Stimulated activated memory B cell treated with anti-CD40 and anti-IgM and Interleukin-4, amounts not matched to agents 10 μg/mL and 1 μg/mL and 100 μg/mL, for 72 hours (primary cell): Measurements from ENCODE around the gene EPB41L5.
A peak's percentile ranks its signal among the peaks of the same experiment; 100 is the strongest.
"Not testable (repeated sequence)": the region's sequence is repeated elsewhere in the genome, so short reads cannot be mapped to it uniquely, and the experiment has no call there.

Source experiments
- ATAC-seq: fragments of 150-1000 bp; cut with Tn5 transposase; 2 replicates; pipeline ENCODE4 v1.10.0; 2021
- H3K27ac Mint-ChIP-seq: one replicate; pipeline ENCODE4 v1.8.0; 2022; ENCODE audit warnings: mild to moderate bottlenecking, mixed read lengths
- H3K27me3 Mint-ChIP-seq: one replicate; pipeline ENCODE4 v1.8.0; 2022; ENCODE audit warnings: mixed read lengths
- H3K36me3 Mint-ChIP-seq: one replicate; pipeline ENCODE4 v1.8.0; 2022; ENCODE audit warnings: mixed read lengths
- H3K4me1 Mint-ChIP-seq: one replicate; pipeline ENCODE4 v1.8.0; 2022; ENCODE audit warnings: mixed read lengths
- H3K4me3 Mint-ChIP-seq: one replicate; pipeline ENCODE4 v1.8.0; 2022; ENCODE audit warnings: mild to moderate bottlenecking, moderate library complexity, mixed read lengths
- H3K9me3 Mint-ChIP-seq: one replicate; pipeline ENCODE4 v1.8.0; 2022; ENCODE audit warnings: mixed read lengths

EPB41L5 gene

DNA sequence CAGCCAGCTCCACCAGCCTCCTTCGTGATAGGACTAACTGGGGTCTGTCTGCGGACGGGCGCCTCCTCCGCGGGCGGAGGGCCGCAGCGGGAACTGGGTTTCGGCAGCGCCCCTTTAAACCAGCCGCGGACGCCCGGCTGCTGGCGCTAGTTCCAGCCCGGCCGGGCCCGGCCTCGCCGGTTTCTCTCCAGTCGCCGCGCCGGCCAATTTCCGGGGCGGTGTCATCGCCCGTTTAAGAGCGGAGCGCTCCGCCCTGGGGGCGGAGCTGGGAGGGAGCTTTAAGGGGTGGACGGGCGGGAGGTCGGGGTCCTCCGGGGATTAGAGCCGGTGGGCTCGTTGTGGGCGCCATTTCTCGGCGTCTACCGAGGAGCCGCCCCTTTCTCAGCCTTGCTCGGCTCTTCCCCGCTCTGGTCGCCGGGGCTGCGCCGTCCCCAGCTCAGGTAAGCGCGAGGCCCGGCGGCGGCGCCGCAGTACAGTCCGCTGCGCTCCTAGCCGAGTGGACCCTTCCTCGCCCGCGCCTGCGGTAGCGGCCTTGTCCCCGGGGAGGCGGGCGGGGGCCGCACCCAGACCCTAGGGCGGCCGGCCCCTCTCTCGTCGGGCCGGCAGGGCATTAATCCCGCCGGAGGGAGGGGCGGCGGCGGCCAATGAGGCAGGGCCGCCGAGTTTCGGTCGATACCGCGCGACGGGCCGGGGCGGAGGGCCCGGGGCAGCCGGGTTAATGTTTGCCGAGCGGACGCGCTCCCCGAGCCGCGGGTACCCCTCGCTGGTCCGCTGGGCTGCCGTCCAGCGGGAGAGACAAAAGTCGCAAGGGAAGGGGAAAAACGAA, at the start of gene EPB41L5:
Gene EPB41L5, plus strand, starts transcription at position 307 of the 826 bp plus-strand sequence. CDS start 6,008 bp downstream, outside the sequence.
- peak; percentile 95 for ATAC-seq
- Mint-ChIP-seq H3K36me3 (no peaks in the 10 kb centered on the region), H3K4me1 (peaks cover 26% of the 10 kb centered on the region), H3K27me3 (no peaks in the 10 kb centered on the region), H3K9me3 (no peaks in the 10 kb centered on the region), H3K27ac (peak within 1 kb of the TSS; percentile 60), H3K4me3 (peak within 1 kb of the TSS; percentile 79)

DNA sequence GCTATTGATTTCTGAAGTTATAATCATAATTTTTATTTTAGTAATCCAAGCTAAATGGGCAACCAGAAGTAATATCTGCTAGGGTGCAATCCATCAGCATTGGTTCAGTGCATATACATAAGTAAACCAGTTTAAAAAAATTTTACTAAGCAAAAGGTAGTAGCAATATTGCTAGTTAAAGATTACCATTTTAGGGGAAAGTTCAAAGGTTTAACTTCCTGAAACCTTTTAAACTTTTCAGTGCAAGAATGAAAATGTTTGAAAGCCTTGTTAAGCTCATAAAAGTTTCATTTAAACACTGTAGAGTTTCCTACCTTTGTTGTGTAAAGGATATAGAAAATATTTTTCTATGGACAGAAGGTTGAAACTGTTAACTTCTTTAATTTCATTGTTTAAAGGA, 31.0 kb upstream of the EPB41L5 start:
- peaks cover 6% of the 10 kb centered on the region for H3K36me3 Mint-ChIP-seq
- H3K9me3 Mint-ChIP-seq: peaks cover 5% of the 10 kb centered on the region
- no peak overlapping the region for H3K27ac Mint-ChIP-seq

DNA sequence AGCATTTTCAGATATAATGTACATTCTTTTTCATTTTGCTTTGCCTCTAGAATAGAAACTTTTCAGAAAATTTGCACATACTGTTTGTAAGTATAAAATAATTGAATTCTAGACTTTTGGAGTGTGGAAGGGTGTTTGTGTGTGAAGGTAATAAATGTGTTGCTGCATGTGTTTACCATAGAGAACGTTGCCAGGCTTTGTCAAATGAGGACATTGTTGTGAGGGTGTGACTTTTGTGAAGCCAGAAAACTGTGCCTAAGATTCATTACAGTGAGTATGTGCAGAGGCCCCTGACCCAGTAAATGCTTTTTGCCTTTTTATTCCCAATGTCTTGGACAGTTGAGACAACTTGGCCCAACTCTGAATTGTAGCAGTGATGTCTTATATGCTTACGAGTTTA, 30.4 kb upstream of the EPB41L5 start:
- H3K4me3 Mint-ChIP-seq: no peak overlapping the region
- H3K27me3 Mint-ChIP-seq: no peaks in the 10 kb centered on the region
- ATAC-seq: no peak
- no peak overlapping the region for H3K27ac Mint-ChIP-seq
- peaks cover 4% of the 10 kb centered on the region for H3K4me1 Mint-ChIP-seq
- peaks cover 5% of the 10 kb centered on the region for H3K36me3 Mint-ChIP-seq
- H3K9me3 Mint-ChIP-seq: peaks cover 5% of the 10 kb centered on the region

More for the DNA sequence above, 31.0 kb upstream of the EPB41L5 start:
- Mint-ChIP-seq H3K4me1 (peaks cover 4% of the 10 kb centered on the region), H3K27me3 (no peaks in the 10 kb centered on the region), H3K4me3 (no peak overlapping the region)
- no peak for ATAC-seq

DNA sequence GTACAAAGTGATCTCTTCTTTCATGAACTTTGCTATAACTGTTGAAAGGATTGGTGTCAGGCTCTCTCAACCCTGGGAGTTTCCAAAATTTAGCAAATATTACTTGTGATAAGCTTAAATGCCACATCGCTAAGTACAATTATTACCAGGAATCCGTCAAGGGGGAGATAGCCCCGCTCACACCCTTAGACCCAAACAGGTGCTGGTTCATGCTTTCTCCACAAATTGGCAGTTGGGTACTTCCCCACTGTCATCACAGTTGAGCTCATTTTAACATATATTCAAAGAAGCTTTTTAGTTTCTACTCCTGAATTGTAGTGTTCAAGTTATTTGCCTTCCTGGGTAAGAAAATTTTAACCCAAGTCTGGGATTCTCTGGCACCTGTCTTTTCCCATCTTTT, 29.8 kb upstream of the EPB41L5 start:
- no peak overlapping the region for H3K4me3 Mint-ChIP-seq
- peaks cover 5% of the 10 kb centered on the region for H3K9me3 Mint-ChIP-seq
- no peak overlapping the region for H3K27ac Mint-ChIP-seq
- H3K36me3 Mint-ChIP-seq: peaks cover 5% of the 10 kb centered on the region
- no peaks in the 10 kb centered on the region for H3K27me3 Mint-ChIP-seq
- ATAC-seq: no peak
- peaks cover 4% of the 10 kb centered on the region for H3K4me1 Mint-ChIP-seq

DNA sequence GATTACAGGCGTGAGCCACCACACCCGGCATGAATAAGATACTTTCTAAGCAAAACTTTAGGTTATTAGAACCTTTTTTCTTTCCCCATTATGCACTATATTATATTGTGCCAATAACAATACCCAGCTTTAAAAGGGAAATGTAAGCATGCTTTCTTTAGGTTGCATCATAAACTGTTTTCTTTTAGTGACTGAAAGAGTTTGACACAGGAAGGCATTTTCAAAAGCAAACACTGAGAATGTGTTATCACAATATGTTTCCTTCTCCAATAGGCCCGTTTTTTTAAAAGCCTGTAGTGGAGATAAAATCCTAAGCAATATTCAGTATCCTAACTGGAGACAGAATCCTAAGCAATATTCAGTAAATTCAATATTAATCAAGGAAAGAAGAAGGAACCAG, 16.7 kb upstream of the EPB41L5 start:
- no peaks in the 10 kb centered on the region for H3K9me3 Mint-ChIP-seq
- ATAC-seq: no peak
- peaks cover 4% of the 10 kb centered on the region for H3K27me3 Mint-ChIP-seq
- no peaks in the 10 kb centered on the region for H3K4me1 Mint-ChIP-seq
- no peaks in the 10 kb centered on the region for H3K36me3 Mint-ChIP-seq
- no peak overlapping the region for H3K27ac Mint-ChIP-seq
- no peak overlapping the region for H3K4me3 Mint-ChIP-seq

DNA sequence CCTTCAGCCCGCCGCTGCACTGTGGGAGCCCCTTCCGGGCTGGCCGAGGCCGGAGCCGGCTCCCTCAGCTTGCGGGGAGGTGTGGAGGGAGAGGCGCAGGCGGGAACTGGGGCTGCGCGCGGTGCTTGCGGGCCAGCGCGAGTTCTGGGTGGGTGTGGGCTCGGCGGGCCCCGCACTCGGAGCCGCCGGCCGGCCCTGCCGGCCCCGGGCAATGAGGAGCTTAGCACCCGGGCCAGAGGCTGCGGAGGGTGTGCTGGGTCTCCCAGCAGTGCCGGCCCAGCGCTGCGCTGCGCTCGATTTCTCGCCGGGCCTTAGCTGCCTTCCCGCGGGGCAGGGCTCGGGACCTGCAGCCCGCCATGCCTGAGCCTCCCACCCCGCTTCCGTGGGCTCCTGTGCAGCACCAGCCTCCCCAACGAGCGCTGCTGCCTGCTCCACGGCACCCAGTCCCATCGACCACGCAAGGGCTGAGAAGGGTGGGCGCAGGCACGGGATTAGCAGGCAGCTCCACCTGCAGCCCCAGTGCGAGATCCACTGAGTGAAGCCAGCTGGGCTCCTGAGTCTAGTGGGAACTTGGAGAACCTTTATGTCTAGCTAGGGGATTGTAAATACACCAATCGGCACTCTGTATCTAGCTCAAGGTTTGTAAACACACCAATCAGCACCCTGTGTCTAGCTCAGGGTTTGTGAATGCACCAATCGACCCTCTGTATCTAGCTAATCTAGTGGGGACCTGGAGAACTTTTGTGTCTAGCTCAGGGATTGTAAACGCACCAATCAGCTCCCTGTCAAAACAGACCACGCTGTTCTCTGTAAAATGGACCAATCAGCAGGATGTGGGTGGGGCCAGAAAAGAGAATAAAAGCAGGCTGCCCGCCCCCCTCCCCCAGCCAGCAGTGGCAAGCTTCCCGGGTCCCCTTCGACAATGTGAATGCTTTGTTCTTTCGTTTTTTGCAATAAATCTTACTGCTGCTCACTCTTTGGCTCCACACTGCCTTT, 15.7 kb upstream of the EPB41L5 start:
- not testable (repeated sequence) for H3K27ac Mint-ChIP-seq, H3K9me3 Mint-ChIP-seq

DNA sequence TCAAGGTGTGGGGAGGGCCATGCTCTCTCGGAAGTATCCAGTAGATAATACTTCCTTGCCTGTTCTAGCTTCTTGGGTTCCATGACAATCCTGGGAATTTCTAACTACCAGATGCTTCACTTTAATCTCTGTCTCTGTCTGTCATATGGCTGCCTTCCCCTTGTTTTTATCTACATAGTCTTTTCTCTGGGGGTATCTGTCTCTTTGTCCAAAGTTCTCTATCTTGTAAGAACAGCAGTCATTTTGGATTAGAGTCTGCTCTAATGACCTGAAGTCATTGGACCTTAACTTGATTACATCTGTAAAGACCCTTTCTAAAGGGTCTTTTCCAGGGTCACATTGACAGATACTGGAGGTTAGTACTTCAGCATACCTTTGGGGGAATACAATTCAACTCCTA, 11.4 kb upstream of the EPB41L5 start:
- Mint-ChIP-seq H3K4me1 (peaks cover 9% of the 10 kb centered on the region), H3K4me3 (no peak overlapping the region), H3K27me3 (no peaks in the 10 kb centered on the region), H3K9me3 (no peaks in the 10 kb centered on the region), H3K36me3 (no peaks in the 10 kb centered on the region), H3K27ac (no peak overlapping the region)
- no peak for ATAC-seq

More for the DNA sequence above, 15.7 kb upstream of the EPB41L5 start:
- not testable (repeated sequence) for H3K4me3 Mint-ChIP-seq, ATAC-seq, H3K27me3 Mint-ChIP-seq, H3K36me3 Mint-ChIP-seq, H3K4me1 Mint-ChIP-seq

DNA sequence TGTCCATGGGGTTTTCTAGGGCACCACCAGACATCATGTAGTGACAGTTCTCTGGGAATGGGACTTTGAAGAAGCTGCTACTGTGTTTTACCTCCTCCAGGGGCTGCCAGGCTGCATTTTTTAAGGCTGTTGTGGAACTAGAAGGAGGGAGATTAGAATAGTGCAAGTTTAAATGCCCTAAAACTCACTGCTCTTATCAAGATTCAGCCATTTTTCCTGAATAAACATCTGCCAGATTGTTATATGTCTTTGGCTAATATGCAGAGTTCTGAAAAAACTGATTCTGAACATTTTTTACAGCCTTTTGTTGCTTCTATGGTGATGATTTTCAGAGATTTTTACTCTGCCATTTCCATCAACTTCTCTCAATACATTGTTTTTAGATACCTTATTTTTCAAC, 8.6 kb upstream of the EPB41L5 start:
- Mint-ChIP-seq H3K27me3 (no peaks in the 10 kb centered on the region), H3K36me3 (no peaks in the 10 kb centered on the region), H3K4me1 (peaks cover 24% of the 10 kb centered on the region), H3K4me3 (no peak overlapping the region), H3K27ac (no peak overlapping the region), H3K9me3 (no peaks in the 10 kb centered on the region)
- no peak for ATAC-seq

DNA sequence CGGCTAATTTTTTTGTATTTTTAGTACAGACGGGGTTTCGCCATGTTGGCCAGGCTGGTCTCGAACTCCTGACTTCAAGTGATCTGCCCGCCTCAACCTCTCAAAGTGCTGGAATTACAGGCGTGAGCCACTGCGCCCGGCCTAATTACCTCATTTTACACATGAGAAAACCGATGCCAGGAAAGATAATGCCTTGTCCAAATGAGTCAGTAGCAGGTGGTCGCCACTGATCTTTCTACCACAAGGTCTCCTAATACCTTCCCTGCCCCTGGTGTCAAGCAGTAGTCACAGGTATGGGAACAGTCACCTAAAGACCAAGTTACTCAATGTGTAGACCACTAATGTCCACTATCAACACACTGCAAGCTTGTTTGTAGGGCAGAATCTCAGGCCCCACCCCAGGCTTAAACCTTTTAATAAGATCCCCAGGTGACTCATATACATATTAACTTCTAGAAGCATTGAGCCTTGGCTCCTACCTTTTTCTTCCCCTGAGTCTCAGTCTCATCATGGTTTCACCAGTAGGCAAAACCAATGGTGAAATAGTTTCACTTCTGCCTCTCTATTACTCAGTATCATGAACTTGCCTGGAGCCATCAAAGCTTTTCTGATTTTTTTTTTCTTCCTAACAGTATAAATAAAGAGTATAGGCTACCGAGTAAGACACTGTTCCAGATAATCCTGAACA, 6.9 kb upstream of the EPB41L5 start:
- Mint-ChIP-seq H3K4me1 (peaks cover 24% of the 10 kb centered on the region), H3K36me3 (no peaks in the 10 kb centered on the region), H3K27ac (peak overlapping the region; percentile 74), H3K9me3 (no peaks in the 10 kb centered on the region), H3K4me3 (no peak overlapping the region), H3K27me3 (no peaks in the 10 kb centered on the region)
- peak; percentile 93 for ATAC-seq

DNA sequence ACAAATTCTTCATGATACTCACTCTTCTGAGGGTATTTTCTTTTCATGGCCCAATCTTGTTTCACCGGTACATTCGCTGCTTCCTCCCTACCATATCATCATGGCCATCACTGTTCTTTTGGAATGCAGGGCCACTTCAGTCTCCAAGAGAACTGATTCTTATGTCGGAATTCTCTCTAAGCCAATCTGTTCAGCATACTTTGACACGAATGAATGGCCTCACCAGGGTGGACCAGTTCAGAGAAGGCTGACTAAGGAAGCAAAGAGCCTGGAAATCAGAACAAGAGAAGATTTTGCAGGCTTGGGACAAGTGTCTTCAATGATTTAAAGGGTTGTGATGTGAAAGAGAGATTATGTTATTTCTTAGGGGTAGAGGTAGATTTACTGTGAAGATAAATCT, 5.0 kb upstream of the EPB41L5 start:
- no peaks in the 10 kb centered on the region for H3K9me3 Mint-ChIP-seq
- no peak for ATAC-seq
- H3K27me3 Mint-ChIP-seq: no peaks in the 10 kb centered on the region
- H3K4me1 Mint-ChIP-seq: peaks cover 41% of the 10 kb centered on the region
- peak overlapping the region; percentile 74 for H3K27ac Mint-ChIP-seq
- peak overlapping the region; percentile 8 for H3K4me3 Mint-ChIP-seq
- H3K36me3 Mint-ChIP-seq: no peaks in the 10 kb centered on the region

DNA sequence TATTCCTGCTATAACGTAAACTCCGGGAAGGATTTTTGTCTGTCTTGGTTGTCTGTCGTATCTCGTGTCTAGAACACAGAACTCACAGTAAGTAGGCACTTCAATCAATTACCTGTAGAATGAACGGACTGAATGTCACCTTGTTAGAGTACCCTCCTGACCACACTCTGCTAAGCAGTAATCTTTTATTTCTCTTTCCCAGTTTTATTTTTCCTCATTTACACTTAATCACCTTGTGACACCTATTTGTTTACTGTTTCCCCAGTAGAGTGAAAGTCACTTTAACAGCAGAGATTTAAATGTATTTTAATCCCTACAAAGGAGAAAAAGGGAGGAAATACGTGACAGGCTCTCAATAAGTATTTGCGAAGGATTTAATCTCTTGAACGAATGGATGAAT, 514 bp upstream of the EPB41L5 start:
- no peak for ATAC-seq
- Mint-ChIP-seq H3K36me3 (no peaks in the 10 kb centered on the region), H3K4me3 (peak overlapping the region; percentile 79), H3K27ac (peak overlapping the region; percentile 60), H3K9me3 (no peaks in the 10 kb centered on the region), H3K4me1 (peaks cover 32% of the 10 kb centered on the region), H3K27me3 (no peaks in the 10 kb centered on the region)

DNA sequence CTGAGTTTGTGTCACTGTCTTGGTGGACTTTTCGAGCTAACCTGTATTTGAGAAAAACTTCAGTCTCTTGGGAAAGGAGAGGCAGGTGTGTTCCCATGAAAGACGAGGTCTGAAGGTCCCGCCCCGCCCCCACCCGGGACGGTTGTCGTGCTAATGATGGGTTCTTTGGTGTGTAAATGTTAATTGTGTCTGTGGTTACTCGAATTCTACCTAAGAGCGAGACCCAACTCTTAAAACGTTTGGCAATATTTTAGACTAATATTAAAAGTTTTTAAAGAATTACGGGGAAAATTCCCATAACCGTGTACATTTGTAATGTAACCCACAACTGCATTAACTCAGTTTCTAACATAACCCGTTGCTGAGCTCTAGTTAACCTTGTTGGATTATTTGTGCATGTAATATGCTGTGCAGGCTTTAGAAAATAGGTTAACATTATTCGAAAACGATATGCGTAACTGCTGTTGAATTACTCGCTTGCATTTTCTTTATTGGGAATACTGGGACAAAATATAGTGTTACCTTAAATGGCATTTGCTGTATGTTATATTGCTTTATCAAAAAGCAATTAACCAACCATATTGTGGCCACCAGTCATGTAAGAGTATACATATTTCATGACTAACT, 833 bp downstream of the EPB41L5 start:
- H3K36me3 Mint-ChIP-seq: peaks cover under 1% of the 10 kb centered on the region
- peak overlapping the region; percentile 60 for H3K27ac Mint-ChIP-seq
- peak overlapping the region; percentile 79 for H3K4me3 Mint-ChIP-seq
- no peaks in the 10 kb centered on the region for H3K9me3 Mint-ChIP-seq
- H3K4me1 Mint-ChIP-seq: peaks cover 26% of the 10 kb centered on the region
- H3K27me3 Mint-ChIP-seq: no peaks in the 10 kb centered on the region
- no peak for ATAC-seq

DNA sequence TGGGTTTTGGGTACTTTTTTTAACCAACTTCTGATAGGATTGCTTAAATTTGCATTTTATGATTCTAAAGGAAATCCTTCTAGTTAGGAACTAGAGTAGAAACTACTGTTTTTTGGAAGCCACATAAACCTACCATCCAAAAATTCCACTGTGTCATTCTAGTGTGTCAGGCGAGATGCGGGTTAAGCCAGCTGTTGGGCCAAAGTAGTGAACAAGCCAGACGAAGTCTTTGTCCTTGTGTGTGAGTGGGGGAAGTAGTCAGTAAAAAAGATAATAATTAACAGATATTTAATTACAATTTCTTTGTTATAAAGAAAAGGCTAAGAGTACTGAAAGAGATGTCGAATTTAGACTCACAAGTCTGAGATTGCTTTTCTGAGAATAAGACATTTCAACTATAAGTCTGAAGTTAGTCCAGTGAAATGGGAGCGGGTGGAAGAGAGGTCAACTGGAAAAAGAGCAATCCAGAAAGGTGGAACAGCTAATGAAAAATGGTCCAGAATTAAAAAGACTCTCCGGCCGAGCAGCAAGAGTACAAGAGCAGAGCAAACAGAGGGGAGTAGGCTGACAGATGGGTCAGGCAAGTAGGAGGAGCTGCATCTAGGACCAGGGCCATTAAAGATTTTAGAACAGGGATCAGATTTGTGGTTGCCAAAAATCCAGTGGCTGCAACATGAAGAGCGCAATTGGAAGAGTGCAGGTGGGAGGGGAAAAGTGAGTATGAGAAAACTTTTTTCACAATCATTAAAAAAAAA, 1.5 kb downstream of the EPB41L5 start:
- Mint-ChIP-seq H3K4me3 (no peak overlapping the region), H3K9me3 (no peaks in the 10 kb centered on the region), H3K27me3 (no peaks in the 10 kb centered on the region), H3K4me1 (peaks cover 33% of the 10 kb centered on the region), H3K36me3 (peaks cover 8% of the 10 kb centered on the region), H3K27ac (no peak overlapping the region)
- ATAC-seq: no peak

DNA sequence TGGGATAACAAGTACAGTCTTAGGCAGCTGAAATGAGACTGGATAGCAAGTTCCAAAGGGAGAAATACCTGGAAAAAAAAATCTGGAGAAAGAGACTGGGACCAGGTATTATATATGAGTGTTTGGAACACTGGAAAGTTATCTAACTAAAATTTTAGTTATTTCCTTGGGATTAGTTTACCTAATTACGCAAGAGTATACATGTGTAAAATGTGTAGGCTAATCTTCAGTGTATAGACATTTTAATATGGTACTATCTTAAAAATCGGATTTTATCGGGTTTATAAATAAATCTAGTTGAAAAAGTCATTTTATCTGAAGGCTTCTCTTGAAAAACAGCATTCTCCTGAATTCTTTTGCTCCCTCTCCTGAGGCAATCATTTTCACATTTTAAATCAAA, 3.9 kb downstream of the EPB41L5 start:
- Mint-ChIP-seq H3K27me3 (no peaks in the 10 kb centered on the region), H3K27ac (no peak overlapping the region), H3K4me3 (no peak overlapping the region), H3K4me1 (peaks cover 26% of the 10 kb centered on the region), H3K9me3 (no peaks in the 10 kb centered on the region), H3K36me3 (peaks cover 19% of the 10 kb centered on the region)
- no peak for ATAC-seq
